HEK293 (cell line): Measurements from ENCODE around the gene CAP2.

Experiments used
- CTCF ChIA-PET: fragments of 350-600 bp; formaldehyde crosslinking; extraction: SDS; loops from one replicate; lab custom pipeline; 2021; ENCODE audit warnings: antibody characterized with exemption; lab: Yijun Ruan, JAX
- POLR2A ChIA-PET: fragments of 300-600 bp; formaldehyde crosslinking; extraction: SDS; loops from one replicate; lab custom pipeline; 2020; ENCODE audit warnings: antibody characterized with exemption, inconsistent platforms; lab: Yijun Ruan, JAX
- H3K27ac ChIP-seq: fragments of 200-500 bp; sonication (Bioruptor generic); 2 replicates; pipeline ENCODE4 v1.5.1; 2014; ENCODE audit warnings: low read depth, low read length, control low read depth, inconsistent platforms; ENCODE audit errors: extremely low read depth
- H3K36me3 ChIP-seq, 2 experiments: fragments of 200-500 bp in 1 of 2; sonication (Bioruptor generic) in 1 of 2; 1 replicate in 1 of 2; 2 replicates in 1 of 2; pipeline ENCODE4 v1.5.1; 2014 to 2017; ENCODE audit warnings: inconsistent platforms in 2 of 2, low read length in 2 of 2; ENCODE audit not compliant: control insufficient read depth in 2 of 2, insufficient read depth in 1 of 2
- H3K4me1 ChIP-seq: fragments of 200-500 bp; sonication (Bioruptor generic); 2 replicates; pipeline ENCODE4 v1.5.1; 2014; ENCODE audit warnings: mild to moderate bottlenecking, low read length, inconsistent platforms; ENCODE audit not compliant: control insufficient read depth, insufficient read depth
- H3K4me3 ChIP-seq: 2 replicates; pipeline ENCODE4 v1.5.1; 2011; ENCODE audit warnings: low read depth, mild to moderate bottlenecking, control low read depth, low read length, moderate library complexity
- H3K9me3 ChIP-seq: fragments of 200-500 bp; sonication (Bioruptor generic); 2 replicates; pipeline ENCODE4 v1.5.1; 2014; ENCODE audit warnings: low read depth, low read length, inconsistent platforms; ENCODE audit not compliant: control insufficient read depth, insufficient read depth
- BCL11A ChIP-seq: fragments of 450-650 bp; formaldehyde crosslinking; IDR thresholded peaks from 2 replicates; pipeline ENCODE4 v1.5.1; 2016; ENCODE audit warnings: low read depth, missing biosample characterization, missing genetic modification characterization
- EGR2 ChIP-seq: fragments of 450-650 bp; formaldehyde crosslinking; IDR thresholded peaks from 2 replicates; pipeline ENCODE4 v1.5.1; 2016; ENCODE audit warnings: low read depth, missing biosample characterization, missing genetic modification characterization
- GLIS1 ChIP-seq: fragments of 450-650 bp; formaldehyde crosslinking; IDR thresholded peaks from 2 replicates; pipeline ENCODE4 v1.5.1; 2016; ENCODE audit warnings: missing biosample characterization, missing genetic modification characterization
- GLIS2 ChIP-seq: fragments of 450-650 bp; formaldehyde crosslinking; IDR thresholded peaks from 2 replicates; pipeline ENCODE4 v1.5.1; 2016; ENCODE audit warnings: missing biosample characterization, missing genetic modification characterization
- HOXD13 ChIP-seq: sonication (generic); formaldehyde crosslinking; IDR thresholded peaks from 2 replicates; pipeline ENCODE4 v1.8.0; 2022; ENCODE audit warnings: missing genetic modification reagents, borderline replicate concordance
- KLF1 ChIP-seq: fragments of 450-650 bp; formaldehyde crosslinking; IDR thresholded peaks from 2 replicates; pipeline ENCODE4 v1.5.1; 2016; ENCODE audit warnings: missing biosample characterization, missing genetic modification characterization
- KLF7 ChIP-seq: fragments of 450-650 bp; formaldehyde crosslinking; IDR thresholded peaks from 2 replicates; pipeline ENCODE4 v1.5.1; 2016; ENCODE audit warnings: missing biosample characterization, missing genetic modification characterization, borderline replicate concordance
- SP2 ChIP-seq: fragments of 450-650 bp; formaldehyde crosslinking; IDR thresholded peaks from 2 replicates; pipeline ENCODE4 v1.5.1; 2016; ENCODE audit warnings: missing biosample characterization, missing genetic modification characterization
- ZNF138 ChIP-seq: fragments of 450-650 bp; formaldehyde crosslinking; IDR thresholded peaks from 2 replicates; pipeline ENCODE4 v1.5.1; 2016; ENCODE audit warnings: missing biosample characterization, missing genetic modification characterization, borderline replicate concordance
- ZNF148 ChIP-seq: fragments of 450-650 bp; formaldehyde crosslinking; IDR thresholded peaks from 2 replicates; pipeline ENCODE4 v1.5.0; 2017; ENCODE audit warnings: missing biosample characterization, missing genetic modification characterization, borderline replicate concordance
- ZNF324 ChIP-seq: fragments of 450-650 bp; formaldehyde crosslinking; IDR thresholded peaks from 2 replicates; pipeline ENCODE4 v1.5.1; 2016; ENCODE audit warnings: missing biosample characterization, missing genetic modification characterization
- ZNF354C ChIP-seq: fragments of 450-650 bp; formaldehyde crosslinking; IDR thresholded peaks from 2 replicates; pipeline ENCODE4 v1.5.1; 2016; ENCODE audit warnings: missing biosample characterization, missing genetic modification characterization, low read depth, borderline replicate concordance
- ZNF394 ChIP-seq: fragments of 450-650 bp; formaldehyde crosslinking; IDR thresholded peaks from 2 replicates; pipeline ENCODE4 v1.5.1; 2016; ENCODE audit warnings: missing biosample characterization, missing genetic modification characterization, mild to moderate bottlenecking, moderate library complexity, borderline replicate concordance
- ZNF404 ChIP-seq: fragments of 450-650 bp; formaldehyde crosslinking; IDR thresholded peaks from 2 replicates; pipeline ENCODE4 v1.5.1; 2017; ENCODE audit warnings: missing biosample characterization, missing genetic modification characterization
- ZNF510 ChIP-seq: fragments of 450-650 bp; formaldehyde crosslinking; IDR thresholded peaks from 2 replicates; pipeline ENCODE4 v1.5.1; 2018; ENCODE audit warnings: mild to moderate bottlenecking, missing genetic modification characterization, missing biosample characterization; ENCODE audit not compliant: insufficient replicate concordance
- ZNF529 ChIP-seq: fragments of 450-650 bp; formaldehyde crosslinking; IDR thresholded peaks from 2 replicates; pipeline ENCODE4 v1.5.1; 2017; ENCODE audit warnings: missing genetic modification characterization, missing biosample characterization; ENCODE audit not compliant: insufficient replicate concordance
- ZNF530 ChIP-seq: fragments of 450-650 bp; formaldehyde crosslinking; IDR thresholded peaks from 2 replicates; pipeline ENCODE4 v1.5.1; 2016; ENCODE audit warnings: low read depth, missing biosample characterization, missing genetic modification characterization
- ZNF558 ChIP-seq: fragments of 450-650 bp; formaldehyde crosslinking; IDR thresholded peaks from 2 replicates; pipeline ENCODE4 v1.5.1; 2016; ENCODE audit warnings: missing biosample characterization, missing genetic modification characterization
- ZNF561 ChIP-seq: fragments of 450-650 bp; IDR thresholded peaks from 2 replicates; pipeline ENCODE4 v1.5.1; 2018; ENCODE audit warnings: missing biosample characterization, missing genetic modification characterization, borderline replicate concordance
- ZNF704 ChIP-seq: fragments of 450-650 bp; formaldehyde crosslinking; IDR thresholded peaks from 2 replicates; pipeline ENCODE4 v1.5.1; 2016; ENCODE audit warnings: missing biosample characterization, missing genetic modification characterization
- ZNF785 ChIP-seq: fragments of 450-650 bp; formaldehyde crosslinking; IDR thresholded peaks from 2 replicates; pipeline ENCODE4 v1.5.1; 2016; ENCODE audit warnings: missing biosample characterization, missing genetic modification characterization

CAP2 gene

GRCh38 chr6:17458966-17459365, 65.6 kb downstream of the CAP2 start (continued):
- TF ChIP-seq ZNF138 (tag by site-specific recombination) (no peak), ZNF404 (no peak), GLIS1 (no peak), ZNF530 (no peak), GLIS2 (tag by site-specific recombination) (no peak), KLF7 (tag by site-specific recombination) (no peak), SP2 (no peak)

DNA sequence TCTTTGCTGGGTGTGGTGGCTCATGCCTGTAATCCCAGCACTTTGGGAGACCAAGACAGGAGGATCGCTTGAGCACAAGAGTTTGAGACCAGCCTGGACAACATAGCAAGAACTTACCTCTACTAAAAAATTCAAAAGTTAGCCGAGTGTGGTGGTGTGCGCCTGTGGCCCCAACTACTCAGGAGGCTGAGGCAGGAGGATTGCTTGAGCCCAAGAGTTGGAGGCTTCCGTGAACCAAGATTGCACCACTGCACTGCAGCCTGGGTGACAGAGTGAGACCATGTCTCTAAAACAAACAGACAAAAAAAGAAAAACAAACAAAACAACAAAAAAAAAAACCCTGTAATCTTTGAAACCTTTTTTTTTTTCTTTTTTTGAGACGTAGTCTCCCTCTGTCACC, 67.5 kb downstream of the CAP2 start:
- ChIA-PET POLR2A (no interaction called here), CTCF (no interaction called here)
- Histone ChIP-seq H3K9me3 (no peaks in the 10 kb centered on the region), H3K36me3 (peaks cover 0 to 5% of the 10 kb centered on the region in 2 experiments; a peak in 2 of 3 replicates), H3K4me3 (no peak overlapping the region), H3K4me1 (no peaks in the 10 kb centered on the region), H3K27ac (no peak overlapping the region)
- TF ChIP-seq ZNF510 (tag by site-specific recombination) (no peak), ZNF324 (tag by site-specific recombination) (no peak), ZNF354C (no peak), ZNF558 (tag by site-specific recombination) (no peak), ZNF529 (tag by site-specific recombination) (no peak), KLF1 (tag by site-specific recombination) (no peak), ZNF704 (tag by site-specific recombination) (no peak), BCL11A (tag by site-specific recombination) (no peak), ZNF785 (tag by site-specific recombination) (no peak)

DNA sequence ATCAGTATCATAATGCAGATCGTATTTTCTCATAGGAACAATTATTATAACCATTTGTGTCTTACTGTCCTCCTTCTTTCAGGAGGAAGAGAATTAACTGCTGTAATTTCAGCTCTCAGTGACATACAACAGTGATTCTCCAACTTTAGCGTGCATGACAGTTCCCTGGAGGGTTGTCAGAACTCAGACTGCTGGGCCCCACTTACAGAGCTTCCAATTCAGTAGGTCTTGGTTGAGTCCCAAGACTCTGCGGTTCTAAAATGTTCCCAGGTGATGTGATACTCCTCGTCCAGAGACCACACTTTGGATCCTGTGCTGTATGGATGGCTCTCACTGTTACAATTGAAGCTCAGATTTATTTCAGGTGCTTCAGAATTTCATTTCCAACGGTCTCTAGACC, 72.8 kb downstream of the CAP2 start:
- no peaks in the 10 kb centered on the region for H3K4me1 ChIP-seq
- no peaks in the 10 kb centered on the region for H3K9me3 ChIP-seq
- H3K36me3 ChIP-seq, result peaks cover 0 to 9% of the 10 kb centered on the region in 2 experiments; a peak in 2 of 3 replicates
- H3K4me3 ChIP-seq, result no peak overlapping the region
- no peak overlapping the region for H3K27ac ChIP-seq
- ChIA-PET CTCF (no interaction called here), POLR2A (no interaction called here)
- no peak for TF ChIP-seq EGR2 (tag by site-specific recombination)
- no peak for TF ChIP-seq ZNF394 (tag by site-specific recombination)
- TF ChIP-seq HOXD13 (CRISPR knock-in tag), result no peak
- no peak for TF ChIP-seq ZNF148 (tag by site-specific recombination)
- no peak for TF ChIP-seq ZNF561 (tag by site-specific recombination)
